Measurements from ENCODE around the gene TMPRSS7. TPM values are rescaled to one million over a fixed set of nuclear protein-coding genes. Genes with fewer than 3 reads are reported as not detected.

Gene TMPRSS7
- total and polyA plus RNA-seq, 2 of the 8 experiments (the other 6 are each of a cell fraction or from before 2014, with no cell fraction given) = not detected

DNA sequence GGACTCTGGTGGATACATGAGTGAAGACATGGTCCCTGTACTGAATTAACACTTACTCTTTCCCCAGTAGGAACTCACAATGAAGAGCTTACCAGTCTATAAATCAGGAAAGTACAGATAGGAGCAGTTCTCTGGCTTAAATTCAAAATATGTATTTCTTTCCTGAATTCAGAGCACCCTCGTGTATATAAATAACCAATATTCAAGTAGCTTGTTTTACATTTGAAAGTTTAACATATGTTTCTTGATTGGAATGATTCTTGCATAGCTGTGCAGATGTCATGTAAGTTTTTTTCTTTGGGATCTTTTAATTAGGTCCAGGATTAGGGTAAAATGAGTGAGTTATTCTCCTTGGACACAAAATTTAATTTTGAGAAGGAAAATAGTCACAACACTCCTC lies 14.8 kb upstream of the TMPRSS7 start:
- ChIA-PET POLR2A (ENCODE audit: partially characterized antibody) (no interaction called here), CTCF (ENCODE audit: partially characterized antibody) (interaction anchor here (0.5 to 4.2 kb wide), 3 partner anchors 16 to 52 kb away, joined by 3 to 13 read pairs (median 5); no protein-coding TSS in a partner anchor)
- no peak overlapping the region for H3K4me2 ChIP-seq (ENCODE audit: insufficient read depth in 1 of 2, low read depth in 2 of 2, low read length in 2 of 2)
- no peak overlapping the region for H2BK12ac ChIP-seq (ENCODE audit: low read depth, low read length)
- no peak overlapping the region for H2BK120ac ChIP-seq (replicated peaks; ENCODE audit: low read depth, low read length)
- no peaks in the 10 kb centered on the region for H3K9me3 ChIP-seq (ENCODE audit: insufficient read depth in 2 of 2, low read depth in 1 of 2, low read length in 1 of 2)
- no peak overlapping the region for H2BK5ac ChIP-seq (ENCODE audit: low read depth, low read length)
- no peak overlapping the region for H4K8ac ChIP-seq (ENCODE audit: extremely low read depth, insufficient read depth, low read length)
- H3K79me2 ChIP-seq (ENCODE audit: control insufficient read depth in 1 of 2, insufficient read depth in 2 of 2, low read length in 2 of 2) = no peaks in the 10 kb centered on the region
- no peaks in the 10 kb centered on the region for H3K27me3 ChIP-seq (replicated peaks in 1 of 4; ENCODE audit: control insufficient read depth in 3 of 4, extremely low read depth in 1 of 4, insufficient read depth in 3 of 4, low read length in 3 of 4)
- no peak overlapping the region for H2BK15ac ChIP-seq (ENCODE audit: low read length)
- H4K91ac ChIP-seq (replicated peaks; ENCODE audit: insufficient read length, low read length) = no peak overlapping the region
- H3K23ac ChIP-seq (ENCODE audit: insufficient read length) = no peak overlapping the region
- H3K14ac ChIP-seq (ENCODE audit: insufficient read length) = no peak overlapping the region
- H3K23me2 ChIP-seq (ENCODE audit: low read depth, low read length) = no peaks in the 10 kb centered on the region
- H4K20me1 ChIP-seq (replicated peaks in 1 of 2; ENCODE audit: control insufficient read depth in 1 of 2, insufficient read depth in 2 of 2, low read length in 2 of 2) = no peaks in the 10 kb centered on the region
- TF ChIP-seq SUZ12 (IDR thresholded peaks at IDR 0.05; ENCODE audit: low read length) = no peak
- DNase-seq (ENCODE audit: low read depth in 1 of 2, low spot score in 2 of 2) (no peak), FAIRE-seq (no peak)
- H2BK20ac ChIP-seq (ENCODE audit: low read length) = no peak overlapping the region
- H3K79me1 ChIP-seq (ENCODE audit: low read depth, low read length) = no peaks in the 10 kb centered on the region
- H3K27ac ChIP-seq (ENCODE audit: low read depth, low read length) = no peak overlapping the region
- H3K4ac ChIP-seq (replicated peaks; ENCODE audit: insufficient read length, low read depth, low read length) = no peak overlapping the region
- no peak overlapping the region for H4K5ac ChIP-seq (ENCODE audit: insufficient read length, low read depth, low read length)
- no peak overlapping the region for H3K9ac ChIP-seq (replicated peaks in 1 of 4; ENCODE audit: extremely low read depth in 1 of 4, low read depth in 3 of 4, low read length in 3 of 4)
- H3K36me3 ChIP-seq (ENCODE audit: control insufficient read depth in 2 of 4, insufficient read depth in 4 of 4, low read length in 3 of 4) = no peaks in the 10 kb centered on the region
- no peak overlapping the region for H3K18ac ChIP-seq (ENCODE audit: extremely low read depth, low read length)
- 89% methylated on average over 1 of the region's 1 CpG; no CpG with 5 or more reads in 1 of the 2 experiments for WGBS, 2 experiments (ENCODE audit: extremely low coverage in 1 of 2, insufficient coverage in 1 of 2, insufficient read length in 1 of 2, insufficient replicate concordance in 2 of 2, low coverage in 1 of 2, low lambda C conversion rate in 2 of 2, missing lambda C conversion rate in 1 of 2)
- H2AFZ ChIP-seq (ENCODE audit: low read length) = no peak overlapping the region
- no peak overlapping the region for H3K56ac ChIP-seq (replicated peaks; ENCODE audit: insufficient read length, low read depth, low read length)
- H3K4me3 ChIP-seq (ENCODE audit: extremely low read depth in 1 of 4, insufficient read depth in 2 of 4, low read depth in 3 of 4, low read length in 4 of 4) = no peak overlapping the region
- no peak overlapping the region for H2AK5ac ChIP-seq (ENCODE audit: low read depth, low read length)
- H3K4me1 ChIP-seq (replicated peaks in 1 of 4; ENCODE audit: control insufficient read depth in 3 of 4, insufficient read depth in 4 of 4, low read length in 3 of 4) = no peaks in the 10 kb centered on the region
